ENCODE data around the gene PSTPIP1.

DNA sequence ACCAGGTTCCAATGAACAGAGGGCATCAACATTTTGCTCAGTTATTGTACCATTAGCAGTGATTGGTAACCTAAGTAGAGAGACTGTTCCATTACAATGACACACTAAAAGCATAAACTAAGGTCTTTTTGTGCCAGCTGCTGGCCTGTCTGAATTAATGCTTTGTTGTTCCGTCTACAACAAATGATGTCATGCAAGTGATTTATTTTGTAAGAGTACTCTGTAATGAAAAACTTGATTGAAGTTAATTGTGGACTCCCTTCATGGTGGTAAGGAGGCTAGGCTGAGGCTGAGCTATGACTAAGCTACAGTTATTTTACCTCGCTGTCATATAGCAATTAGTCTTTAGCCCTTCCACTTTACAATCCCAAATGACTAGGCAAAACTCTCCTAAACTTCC, 40.2 kb upstream of the PSTPIP1 start:
- TF ChIP-seq SUZ12 (IDR thresholded peaks at IDR 0.05; ENCODE audit: extremely low read depth, insufficient read depth, insufficient read length) = no peak
- no peak for TF ChIP-seq YY1 (IDR thresholded peaks at IDR 0.05; ENCODE audit: insufficient read depth, insufficient read length)
- TF ChIP-seq ZNF274 (IDR thresholded peaks at IDR 0.05; ENCODE audit: low read depth, low read length) = no peak

Data from NT2/D1 (cell line).